ENCODE measurements around the gene ATAD1.

DNA sequence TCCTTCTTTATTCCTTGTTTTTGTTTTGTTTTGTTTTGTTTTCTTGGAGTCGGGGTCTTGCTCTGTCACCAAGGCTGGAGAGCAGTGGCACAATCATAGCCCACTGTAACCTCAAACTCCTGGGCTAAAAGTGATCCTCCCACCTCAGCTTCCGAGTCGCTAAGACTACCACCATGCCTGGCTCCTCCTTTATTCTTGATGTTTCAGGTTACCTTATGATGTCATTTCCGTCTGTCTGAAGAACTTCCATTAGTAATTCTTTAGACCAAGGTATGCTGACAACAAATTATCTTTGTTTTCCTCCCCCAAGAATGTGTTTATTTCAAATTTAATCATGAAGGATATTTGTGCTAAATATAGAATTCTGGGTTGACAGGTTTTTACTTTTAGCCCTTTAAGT, 18.1 kb upstream of the ATAD1 start:
- TF ChIP-seq, protein P1, sequence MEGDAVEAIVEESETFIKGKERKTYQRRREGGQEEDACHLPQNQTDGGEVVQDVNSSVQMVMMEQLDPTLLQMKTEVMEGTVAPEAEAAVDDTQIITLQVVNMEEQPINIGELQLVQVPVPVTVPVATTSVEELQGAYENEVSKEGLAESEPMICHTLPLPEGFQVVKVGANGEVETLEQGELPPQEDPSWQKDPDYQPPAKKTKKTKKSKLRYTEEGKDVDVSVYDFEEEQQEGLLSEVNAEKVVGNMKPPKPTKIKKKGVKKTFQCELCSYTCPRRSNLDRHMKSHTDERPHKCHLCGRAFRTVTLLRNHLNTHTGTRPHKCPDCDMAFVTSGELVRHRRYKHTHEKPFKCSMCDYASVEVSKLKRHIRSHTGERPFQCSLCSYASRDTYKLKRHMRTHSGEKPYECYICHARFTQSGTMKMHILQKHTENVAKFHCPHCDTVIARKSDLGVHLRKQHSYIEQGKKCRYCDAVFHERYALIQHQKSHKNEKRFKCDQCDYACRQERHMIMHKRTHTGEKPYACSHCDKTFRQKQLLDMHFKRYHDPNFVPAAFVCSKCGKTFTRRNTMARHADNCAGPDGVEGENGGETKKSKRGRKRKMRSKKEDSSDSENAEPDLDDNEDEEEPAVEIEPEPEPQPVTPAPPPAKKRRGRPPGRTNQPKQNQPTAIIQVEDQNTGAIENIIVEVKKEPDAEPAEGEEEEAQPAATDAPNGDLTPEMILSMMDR (IDR thresholded peaks at IDR 0.05; ENCODE audit: insufficient read depth, low read depth, low read length): no peak
- TF ChIP-seq EZH2 (IDR thresholded peaks at IDR 0.05; ENCODE audit: insufficient read depth, low read length): no peak

Data from astrocyte (in vitro differentiated cells and primary cell).